Endothelial cell (in vitro differentiated cells): Measurements from ENCODE around the gene ITCH. TPM values are rescaled to one million over a fixed set of nuclear protein-coding genes. Genes with fewer than 3 reads are reported as not detected.

Experiments used
- DNase-seq: peaks from one replicate; pipeline ENCODE4 v3.0.0; 2021; ENCODE audit warnings: low spot score
- H3K27ac Mint-ChIP-seq: one replicate; pipeline ENCODE4 v1.8.0; 2021; ENCODE audit warnings: mixed read lengths, inconsistent platforms; ENCODE audit not compliant: unreplicated experiment
- H3K27me3 Mint-ChIP-seq: one replicate; pipeline ENCODE4 v1.8.0; 2021; ENCODE audit warnings: mild to moderate bottlenecking, moderate library complexity, mixed read lengths, inconsistent platforms; ENCODE audit not compliant: unreplicated experiment
- H3K36me3 Mint-ChIP-seq: one replicate; pipeline ENCODE4 v1.8.0; 2021; ENCODE audit warnings: mild to moderate bottlenecking, low read depth, mixed read lengths, inconsistent platforms; ENCODE audit not compliant: unreplicated experiment
- H3K4me1 Mint-ChIP-seq: one replicate; pipeline ENCODE4 v1.8.0; 2021; ENCODE audit warnings: mild to moderate bottlenecking, mixed read lengths, inconsistent platforms; ENCODE audit not compliant: unreplicated experiment
- H3K4me3 Mint-ChIP-seq: one replicate; pipeline ENCODE4 v1.8.0; 2021; ENCODE audit warnings: mild to moderate bottlenecking, mixed read lengths, inconsistent platforms; ENCODE audit not compliant: unreplicated experiment
- H3K9me3 Mint-ChIP-seq: one replicate; pipeline ENCODE4 v1.8.0; 2021; ENCODE audit warnings: mixed read lengths, inconsistent platforms; ENCODE audit not compliant: unreplicated experiment
- CTCF ChIP-seq: fragments of 200-600 bp; sonication (generic); IDR thresholded peaks from one replicate; pipeline ENCODE4 v1.5.0; 2021; ENCODE audit warnings: antibody characterized with exemption; ENCODE audit not compliant: unreplicated experiment
- total RNA-seq: library from RNA; stranded (reverse); fragmentation: NEBNext Ultra II Directional; extraction: Animal tissue kit (Norgen Biotek cat#: 25700); gene quantifications from one replicate; pipeline ENCODE4 v1.2.1, GENCODE V29; 2021; ENCODE audit not compliant: unreplicated experiment

Gene ITCH
- total RNA-seq, 1 donor from 2014 or later = 46.8 TPM

- Mint-ChIP-seq H3K9me3 (no peaks in the 10 kb centered on the region), H3K27ac (no peak overlapping the region), H3K4me3 (no peak overlapping the region), H3K27me3 (no peaks in the 10 kb centered on the region), H3K4me1 (peaks cover 5% of the 10 kb centered on the region), H3K36me3 (peaks cover 6% of the 10 kb centered on the region)
- no peak for DNase-seq
- no peak for TF ChIP-seq CTCF
These were observed 98.7 kb downstream of the ITCH start for GRCh38 chr20:34461779-34462087.

GRCh38 chr20:34468951-34469350, 105.9 kb downstream of the ITCH start:
- H3K9me3 Mint-ChIP-seq = no peaks in the 10 kb centered on the region
- H3K36me3 Mint-ChIP-seq = peaks cover 2% of the 10 kb centered on the region
- H3K4me1 Mint-ChIP-seq = no peaks in the 10 kb centered on the region
- no peaks in the 10 kb centered on the region for H3K27me3 Mint-ChIP-seq
- no peak for DNase-seq
- no peak for TF ChIP-seq CTCF
- no peak overlapping the region for H3K27ac Mint-ChIP-seq
- H3K4me3 Mint-ChIP-seq = no peak overlapping the region

GRCh38 chr20:34472246-34472925, 109.3 kb downstream of the ITCH start:
- Mint-ChIP-seq H3K27ac (no peak overlapping the region), H3K36me3 (peaks cover 24% of the 10 kb centered on the region), H3K4me1 (no peaks in the 10 kb centered on the region), H3K9me3 (no peaks in the 10 kb centered on the region), H3K27me3 (no peaks in the 10 kb centered on the region), H3K4me3 (no peak overlapping the region)
- no peak for DNase-seq
- no peak for TF ChIP-seq CTCF

- Mint-ChIP-seq H3K4me3 (no peak overlapping the region), H3K27ac (no peak overlapping the region), H3K36me3 (peaks cover 24% of the 10 kb centered on the region), H3K27me3 (no peaks in the 10 kb centered on the region), H3K9me3 (no peaks in the 10 kb centered on the region), H3K4me1 (no peaks in the 10 kb centered on the region)
- DNase-seq = peak; percentile 55
- TF ChIP-seq CTCF = no peak
These were observed 110.3 kb downstream of the ITCH start for GRCh38 chr20:34473262-34473883.

GRCh38 chr20:34475979-34476736, 113.1 kb downstream of the ITCH start:
- Mint-ChIP-seq H3K9me3 (no peaks in the 10 kb centered on the region), H3K27ac (no peak overlapping the region), H3K27me3 (no peaks in the 10 kb centered on the region), H3K4me3 (no peak overlapping the region), H3K36me3 (peaks cover 35% of the 10 kb centered on the region), H3K4me1 (no peaks in the 10 kb centered on the region)
- peak; percentile 19 for DNase-seq
- no peak for TF ChIP-seq CTCF
